ENCODE data around the gene TEX12.

Gene TEX12

GRCh38 chr11:112178428-112178827 is 11.3 kb downstream of the TEX12 start:
- H3K27me3 ChIP-seq (ENCODE audit: insufficient read depth, low read length), result no peaks in the 10 kb centered on the region
- H2AFZ ChIP-seq (ENCODE audit: low read length), result no peak overlapping the region
- H3F3A ChIP-seq (ENCODE audit: insufficient read depth, low read length), result no peaks in the 10 kb centered on the region
- H3K79me2 ChIP-seq (ENCODE audit: insufficient read depth, low read length), result no peaks in the 10 kb centered on the region
- no peaks in the 10 kb centered on the region for H4K20me1 ChIP-seq (ENCODE audit: insufficient read depth, low read length)
- no peak for TF ChIP-seq CTCF (IDR thresholded peaks at IDR 0.05; ENCODE audit: low read length)
- H3K4me2 ChIP-seq (ENCODE audit: low read length), result no peak overlapping the region
- no peaks in the 10 kb centered on the region for H3K9me3 ChIP-seq (ENCODE audit: low read length)
- no peaks in the 10 kb centered on the region for H3K36me3 ChIP-seq (ENCODE audit: insufficient read depth, low read length)
- H3K4me1 ChIP-seq (ENCODE audit: insufficient read depth, low read length, severe bottlenecking), result peaks cover 8% of the 10 kb centered on the region
- H3K9me2 ChIP-seq (ENCODE audit: low read depth, low read length), result no peaks in the 10 kb centered on the region
- H3K4me3 ChIP-seq (ENCODE audit: low read depth, low read length, poor library complexity, severe bottlenecking), result no peak overlapping the region
- H3K27ac ChIP-seq (ENCODE audit: low read depth, low read length, poor library complexity, severe bottlenecking), result no peak overlapping the region
- no peak overlapping the region for H3K9ac ChIP-seq (ENCODE audit: low read length)

DNA sequence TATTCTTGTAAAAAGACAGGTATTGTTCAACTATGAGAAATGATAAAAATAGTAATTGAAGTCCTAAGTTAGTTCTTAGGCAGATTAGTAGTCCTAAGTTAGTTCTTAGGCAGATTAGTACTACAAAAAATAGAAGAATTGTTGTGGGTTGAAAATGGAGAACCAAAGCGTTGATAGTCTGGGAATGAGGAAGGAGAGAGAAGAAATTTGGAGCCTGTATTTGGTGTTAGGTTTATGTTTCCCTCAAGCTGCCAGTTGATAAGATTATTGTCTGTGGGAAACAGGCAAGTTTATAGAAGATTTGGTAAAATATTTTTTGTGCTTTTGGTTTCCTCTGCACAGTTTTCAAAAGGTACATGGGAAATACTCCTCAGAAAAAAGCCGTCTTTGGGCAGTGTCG is 11.8 kb downstream of the TEX12 start:
- no peaks in the 10 kb centered on the region for H3F3A ChIP-seq (ENCODE audit: insufficient read depth, low read length)
- TF ChIP-seq EZH2 (IDR thresholded peaks at IDR 0.05; ENCODE audit: borderline replicate concordance, low read length) (no peak), CTCF (IDR thresholded peaks at IDR 0.05; ENCODE audit: low read length) (no peak)
- no peak overlapping the region for H2AFZ ChIP-seq (ENCODE audit: low read length)
- H3K9me2 ChIP-seq (ENCODE audit: low read depth, low read length), result no peaks in the 10 kb centered on the region
- no peaks in the 10 kb centered on the region for H3K9me3 ChIP-seq (ENCODE audit: low read length)
- no peak overlapping the region for H3K27ac ChIP-seq (ENCODE audit: low read depth, low read length, poor library complexity, severe bottlenecking)
- H3K27me3 ChIP-seq (ENCODE audit: insufficient read depth, low read length), result peaks cover 3% of the 10 kb centered on the region; the same call in 1 of the 2 replicates
- H3K9ac ChIP-seq (ENCODE audit: low read length), result no peak overlapping the region
- no peaks in the 10 kb centered on the region for H3K79me2 ChIP-seq (ENCODE audit: insufficient read depth, low read length)
- no peaks in the 10 kb centered on the region for H3K36me3 ChIP-seq (ENCODE audit: insufficient read depth, low read length)
- H3K4me2 ChIP-seq (ENCODE audit: low read length), result no peak overlapping the region
- H3K4me1 ChIP-seq (ENCODE audit: insufficient read depth, low read length, severe bottlenecking), result peaks cover 8% of the 10 kb centered on the region
- no peaks in the 10 kb centered on the region for H4K20me1 ChIP-seq (ENCODE audit: insufficient read depth, low read length)
- no peak overlapping the region for H3K4me3 ChIP-seq (ENCODE audit: low read depth, low read length, poor library complexity, severe bottlenecking)

GRCh38 chr11:112179601-112180000 is 12.4 kb downstream of the TEX12 start:
- no peaks in the 10 kb centered on the region for H3K9me3 ChIP-seq (ENCODE audit: low read length)
- no peaks in the 10 kb centered on the region for H3F3A ChIP-seq (ENCODE audit: insufficient read depth, low read length)
- no peak overlapping the region for H3K4me3 ChIP-seq (ENCODE audit: low read depth, low read length, poor library complexity, severe bottlenecking)
- no peak overlapping the region for H3K27ac ChIP-seq (ENCODE audit: low read depth, low read length, poor library complexity, severe bottlenecking)
- H3K9ac ChIP-seq (ENCODE audit: low read length), result no peak overlapping the region
- no peaks in the 10 kb centered on the region for H3K9me2 ChIP-seq (ENCODE audit: low read depth, low read length)
- H3K4me2 ChIP-seq (ENCODE audit: low read length), result no peak overlapping the region
- TF ChIP-seq CTCF (IDR thresholded peaks at IDR 0.05; ENCODE audit: low read length), result no peak
- no peak for TF ChIP-seq EZH2 (IDR thresholded peaks at IDR 0.05; ENCODE audit: borderline replicate concordance, low read length)
- H3K79me2 ChIP-seq (ENCODE audit: insufficient read depth, low read length), result no peaks in the 10 kb centered on the region
- no peaks in the 10 kb centered on the region for H3K36me3 ChIP-seq (ENCODE audit: insufficient read depth, low read length)
- no peaks in the 10 kb centered on the region for H4K20me1 ChIP-seq (ENCODE audit: insufficient read depth, low read length)
- no peak overlapping the region for H2AFZ ChIP-seq (ENCODE audit: low read length)
- peaks cover 8% of the 10 kb centered on the region for H3K4me1 ChIP-seq (ENCODE audit: insufficient read depth, low read length, severe bottlenecking)
- peaks cover 3% of the 10 kb centered on the region; the same call in 1 of the 2 replicates for H3K27me3 ChIP-seq (ENCODE audit: insufficient read depth, low read length)

Measured in OCI-LY1 (cell line).